ENCODE results near the gene DEPDC1B.
"Not testable (repeated sequence)": the region's sequence is repeated elsewhere in the genome, so short reads cannot be mapped to it uniquely, and the experiment has no call there.

DEPDC1B gene

DNA sequence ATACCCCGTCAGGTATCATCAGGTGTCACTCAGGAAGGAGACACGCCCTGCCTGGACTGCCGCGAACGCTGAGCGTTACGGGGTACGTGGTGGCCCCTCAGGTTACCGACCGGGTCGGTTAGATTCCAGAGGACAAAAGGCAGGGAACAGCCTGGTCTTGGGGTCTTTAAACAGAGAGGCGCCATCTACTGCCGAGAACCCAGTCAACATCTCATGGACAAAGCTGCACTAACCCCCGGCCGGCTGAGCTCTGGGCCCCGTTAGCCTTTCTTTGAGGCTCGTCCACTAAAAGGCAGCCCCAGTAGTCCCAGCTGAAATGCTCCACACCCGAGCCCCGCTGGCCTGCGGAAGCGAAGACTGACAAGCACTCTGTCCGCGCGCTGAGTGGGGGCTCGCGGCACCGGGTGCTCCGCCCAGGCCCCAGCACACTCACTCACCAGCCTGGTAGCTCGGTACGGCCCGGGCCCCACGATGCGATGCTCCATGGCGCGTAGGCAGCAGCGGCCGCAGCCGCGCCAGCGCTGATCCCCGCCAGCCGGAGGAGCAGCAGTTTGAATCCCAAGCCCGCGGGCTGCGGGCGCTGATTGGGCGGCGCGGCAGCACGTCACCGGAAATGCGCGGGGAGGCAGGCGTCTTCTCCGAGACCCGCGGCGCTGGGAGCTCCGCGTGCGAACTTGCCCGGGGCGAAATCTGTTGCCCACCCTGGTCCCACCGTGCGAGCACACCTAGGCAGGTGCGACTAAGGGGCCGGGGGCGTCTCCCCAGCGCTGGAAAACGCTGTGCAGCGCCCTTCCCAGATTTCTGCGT, at the start of gene DEPDC1B:
Gene DEPDC1B (minus strand): TSS at position 558 of the 807 bp plus-strand sequence. CDS start 73 bp downstream, at position 485.
- DNase-seq, result peak; percentile 88

- no peak for DNase-seq
Measured at GRCh38 chr5:60744682-60745081, 44.7 kb upstream of the DEPDC1B start.

GRCh38 chr5:60743511-60744314, 43.7 kb upstream of the DEPDC1B start:
- DNase-seq, result no peak

DNA sequence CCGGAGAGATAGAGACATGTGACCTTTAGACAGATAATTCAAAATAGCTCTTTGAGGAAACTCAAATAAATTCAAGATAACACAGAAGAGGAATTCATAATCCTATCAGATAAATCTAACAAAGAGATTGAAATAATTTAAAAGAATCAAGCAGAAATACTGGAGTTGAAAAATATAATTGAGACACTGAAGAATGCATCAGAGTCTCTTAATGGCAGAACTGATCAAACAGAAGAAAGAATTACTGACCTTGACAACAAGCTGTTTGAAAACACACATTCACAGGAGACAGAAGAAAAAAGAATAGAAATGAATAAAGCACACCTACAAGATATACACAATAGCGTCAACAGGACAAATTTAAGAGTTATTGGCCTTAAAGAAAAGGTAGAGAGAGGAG, 40.4 kb upstream of the DEPDC1B start:
- DNase-seq, result no peak

- DNase-seq, result no peak
Measured at GRCh38 chr5:60738933-60739332, 39.0 kb upstream of the DEPDC1B start.

- no peak for DNase-seq
Measured at GRCh38 chr5:60738461-60738860, 38.5 kb upstream of the DEPDC1B start.

DNA sequence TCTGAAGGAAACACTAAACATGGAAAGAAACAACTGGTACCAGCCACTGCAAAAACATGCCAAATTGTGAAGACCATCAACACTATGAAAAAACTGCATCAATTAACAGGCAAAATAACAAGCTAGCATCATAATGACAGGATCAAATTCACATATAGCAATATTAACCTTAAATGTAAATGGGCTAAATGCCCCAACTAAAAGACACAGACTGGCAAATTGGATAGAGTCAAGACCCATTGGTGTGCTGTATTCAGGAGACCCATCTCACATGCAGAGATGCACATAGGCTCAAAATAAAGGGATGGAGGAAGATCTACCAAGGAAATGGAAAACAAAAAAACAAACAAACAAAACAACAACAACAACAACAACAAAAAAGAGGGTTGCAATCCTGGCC, 30.9 kb upstream of the DEPDC1B start:
- not testable (repeated sequence) for DNase-seq

GRCh38 chr5:60727033-60727679, 27.2 kb upstream of the DEPDC1B start:
- DNase-seq, result no peak

- DNase-seq, result no peak
Measured at GRCh38 chr5:60724126-60724525, 24.2 kb upstream of the DEPDC1B start.

DNA sequence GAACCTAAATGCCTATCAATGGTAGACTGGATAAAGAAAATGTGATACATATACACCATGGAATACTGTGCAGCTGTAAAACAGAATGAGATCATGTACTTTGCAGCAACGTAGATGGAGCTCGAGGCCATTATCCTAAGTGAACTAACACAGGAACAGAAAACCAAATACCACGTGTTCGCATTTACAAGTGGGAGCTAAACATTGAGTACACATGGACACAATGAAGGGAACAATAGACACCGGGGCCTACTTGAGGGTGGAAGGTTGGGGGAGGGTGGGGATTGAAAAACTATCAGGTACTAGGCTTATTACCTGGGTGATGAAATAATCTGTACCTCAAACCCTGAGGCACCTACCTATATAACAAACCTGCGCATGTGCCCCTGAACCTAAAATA, 22.4 kb upstream of the DEPDC1B start:
- DNase-seq, result no peak

DNA sequence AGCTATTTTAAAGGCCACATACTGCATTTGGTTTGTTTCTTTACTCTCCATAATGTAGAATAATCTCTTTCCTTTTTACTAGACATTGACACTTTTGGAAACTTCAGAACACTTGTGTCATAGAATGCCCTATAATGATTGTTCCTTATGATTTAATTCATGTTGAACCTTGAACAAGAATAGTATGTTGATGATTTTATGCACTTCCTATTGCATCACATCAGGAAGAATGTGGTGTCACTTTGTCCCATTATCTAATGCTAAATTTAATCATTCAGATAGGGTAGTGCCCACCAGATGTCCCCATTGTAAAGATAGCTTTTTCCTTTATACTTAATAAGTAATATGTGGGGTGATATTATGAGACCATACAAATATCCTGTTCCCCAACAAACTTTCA, 19.4 kb upstream of the DEPDC1B start:
- no peak for DNase-seq

DNA sequence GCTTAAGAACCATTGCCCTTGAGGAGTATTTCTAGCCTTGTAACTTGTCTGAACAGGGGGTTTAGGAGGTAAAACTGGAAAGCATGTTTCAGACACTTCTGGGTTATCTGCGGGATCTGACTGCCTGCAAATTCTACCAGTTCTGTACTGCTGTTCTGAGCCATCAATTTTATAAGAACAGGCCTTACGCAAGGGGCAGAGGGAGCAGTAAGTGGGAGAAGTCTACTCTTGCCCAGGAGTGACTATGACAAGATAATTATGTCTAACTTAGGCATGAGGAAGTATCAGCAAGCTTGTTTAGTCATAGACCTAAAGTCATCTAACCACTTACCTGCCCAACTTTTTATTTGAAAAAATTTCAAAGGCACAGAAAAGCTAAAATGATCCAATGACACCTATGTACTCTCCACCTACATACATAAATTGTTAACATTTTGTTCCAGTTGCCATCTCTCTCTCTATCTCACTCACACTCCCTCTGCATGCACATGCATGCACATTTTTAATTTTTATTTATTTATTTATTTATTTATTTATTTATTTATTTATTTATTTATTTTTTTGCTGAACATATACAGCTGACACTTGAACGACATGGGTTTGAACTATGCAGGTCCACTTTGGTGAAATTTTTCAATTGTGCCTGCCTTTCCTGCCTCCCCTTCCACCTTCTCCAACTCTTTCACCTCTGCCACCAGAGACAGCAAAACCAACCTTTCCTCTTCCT, 18.4 kb upstream of the DEPDC1B start:
- DNase-seq, result no peak

DNA sequence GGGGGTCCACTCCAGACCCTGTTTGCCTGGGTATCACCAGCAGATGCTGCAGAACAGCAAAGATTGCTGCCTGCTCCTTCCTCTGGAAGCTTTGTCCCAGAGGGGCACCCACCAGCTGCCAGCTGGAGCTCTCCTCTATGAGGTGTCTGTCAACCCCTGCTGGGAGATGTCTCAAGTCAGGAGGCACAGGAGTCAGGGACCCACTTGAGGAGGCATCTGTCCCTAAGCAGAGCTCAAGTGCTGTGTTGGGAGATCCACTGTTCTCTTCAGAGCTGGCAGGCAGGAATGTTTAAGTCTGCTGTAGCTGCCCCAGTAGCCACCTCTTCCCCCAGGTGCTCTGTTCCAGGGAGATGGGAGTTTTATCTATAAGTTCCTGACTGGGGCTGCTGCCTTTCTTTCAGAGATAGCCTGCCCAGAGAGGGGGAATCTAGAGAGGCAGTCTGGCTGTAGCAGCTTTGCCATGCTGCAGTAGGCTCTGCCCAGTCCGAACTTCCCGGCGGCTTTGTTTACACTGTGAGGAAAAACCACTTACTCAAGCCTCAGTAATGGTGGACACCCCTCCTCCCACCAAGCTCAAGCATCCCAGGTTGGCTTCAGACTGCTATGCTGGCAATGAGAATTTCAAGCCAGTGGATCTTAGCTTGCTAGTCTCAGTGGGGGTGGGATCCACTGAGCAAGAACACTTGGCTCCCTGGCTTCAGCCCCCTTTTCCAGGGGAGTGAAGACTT, 15.4 kb upstream of the DEPDC1B start:
- DNase-seq, result not testable (repeated sequence)

GRCh38 chr5:60712950-60713349, 13.0 kb upstream of the DEPDC1B start:
- no peak for DNase-seq

GRCh38 chr5:60711892-60712291, 11.9 kb upstream of the DEPDC1B start:
- DNase-seq, result not testable (repeated sequence)

- DNase-seq, result no peak
Measured at GRCh38 chr5:60710362-60710761, 10.4 kb upstream of the DEPDC1B start.

DNA sequence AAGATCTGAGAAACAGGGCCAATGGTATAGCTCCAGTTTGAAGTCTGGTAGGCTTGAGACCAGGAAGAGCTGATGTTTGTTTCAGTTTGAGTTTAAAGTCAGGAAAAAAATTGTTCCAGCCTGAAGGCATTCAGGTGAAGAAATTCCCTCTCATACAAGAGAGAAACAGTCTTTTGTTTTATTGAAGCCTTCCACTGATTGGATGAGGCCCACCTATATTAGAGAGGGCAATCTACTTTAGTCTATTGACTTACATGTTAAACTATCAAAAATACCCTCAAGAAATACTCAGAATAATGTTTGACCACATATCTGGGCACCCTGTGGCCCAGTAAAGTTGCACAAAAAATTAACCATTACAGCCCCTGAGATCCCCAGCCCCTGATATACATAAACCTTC, 5.2 kb upstream of the DEPDC1B start:
- no peak for DNase-seq

- no peak for DNase-seq
Measured at GRCh38 chr5:60703944-60704343, 4.0 kb upstream of the DEPDC1B start.

- no peak for DNase-seq
Measured at GRCh38 chr5:60701321-60701968, 1.5 kb upstream of the DEPDC1B start.

GRCh38 chr5:60700416-60700757, 421 bp upstream of the DEPDC1B start:
- DNase-seq, result no peak

DNA sequence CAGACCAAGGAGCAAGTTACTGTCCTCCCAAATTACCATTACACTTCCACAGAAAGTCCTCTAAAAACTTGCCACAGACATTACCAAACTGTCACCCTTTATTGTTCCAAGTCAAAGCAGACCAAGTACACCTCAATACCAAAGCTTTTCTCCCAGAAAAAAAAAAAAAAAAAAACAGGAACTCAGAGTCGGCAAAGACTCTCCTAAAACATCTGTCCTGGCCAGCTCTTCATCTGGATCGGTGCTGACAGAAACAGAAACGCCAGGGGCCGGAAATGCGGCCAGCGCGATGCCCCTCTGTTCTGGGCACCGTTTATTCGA, 718 bp downstream of the DEPDC1B start:
- DNase-seq, result no peak

GRCh38 chr5:60698336-60698735, 1.6 kb downstream of the DEPDC1B start:
- DNase-seq, result no peak
